ENCODE data around the gene SYNJ2. TPM values are rescaled to one million over a fixed set of nuclear protein-coding genes. Genes with fewer than 3 reads are reported as not detected.

SYNJ2 gene
- total and polyA plus RNA-seq, 2 donors (not counting 3 experiments of a cell fraction or from before 2014, with no cell fraction given) = 35.1 to 78.2 TPM

DNA sequence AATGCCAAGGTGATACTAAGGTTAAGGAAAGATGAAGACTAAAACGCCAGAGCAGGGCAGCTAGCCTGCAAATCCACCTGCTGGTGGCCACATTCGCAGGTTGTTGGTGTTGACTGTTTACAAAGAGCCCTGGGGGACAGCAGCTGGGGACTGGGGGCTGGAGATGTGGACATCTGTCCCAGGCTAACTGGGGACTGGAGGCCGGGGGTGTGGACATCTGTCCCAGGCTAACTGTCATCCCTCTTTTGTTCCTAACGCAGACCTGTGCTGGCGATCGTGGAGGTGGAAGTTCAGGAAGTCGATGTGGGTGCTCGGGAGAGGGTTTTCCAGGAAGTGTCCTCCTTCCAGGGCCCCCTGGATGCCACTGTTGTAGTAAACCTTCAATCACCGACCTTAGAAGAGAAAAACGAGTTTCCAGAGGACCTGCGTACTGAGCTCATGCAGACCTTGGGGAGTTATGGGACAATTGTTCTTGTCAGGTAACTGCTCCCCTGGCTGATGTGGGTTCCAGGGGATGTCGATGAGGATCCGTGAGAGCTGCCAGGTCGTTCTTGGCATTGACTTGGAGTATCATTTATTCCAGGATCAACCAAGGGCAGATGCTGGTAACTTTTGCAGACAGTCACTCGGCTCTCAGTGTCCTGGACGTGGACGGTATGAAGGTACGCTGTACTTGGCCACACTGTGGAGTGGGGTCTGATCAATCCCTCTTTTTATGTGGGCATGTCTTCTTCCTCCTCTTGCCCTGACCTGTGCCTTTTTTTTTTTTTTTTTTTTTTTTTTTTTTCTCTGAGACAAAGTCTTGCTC lies 99.4 kb downstream of the SYNJ2 start:
- intact Hi-C loops (cut with micrococcal nuclease) = no loop called here
- BruUV-seq (replicated peaks) = no TSS peak
- Histone ChIP-seq H3K9me3 (replicated peaks; ENCODE audit: control insufficient read depth, insufficient read depth, low read length) (no peaks in the 10 kb centered on the region), H3K27me3 (ENCODE audit: control insufficient read depth in 2 of 2, insufficient read depth in 2 of 2, low read length in 2 of 2) (no peaks in the 10 kb centered on the region), H3K4me2 (ENCODE audit: insufficient read depth, low read length) (no peak overlapping the region), H4K20me1 (replicated peaks; ENCODE audit: control insufficient read depth, extremely low read depth, insufficient read depth, low read length) (no peaks in the 10 kb centered on the region), H2AFZ (ENCODE audit: low read depth, low read length) (no peak overlapping the region), H3K27ac (ENCODE audit: insufficient read depth, low read depth, low read length) (no peak overlapping the region), H3K4me1 (ENCODE audit: control insufficient read depth, extremely low read depth, insufficient read depth, low read length) (peaks cover 6% of the 10 kb centered on the region), H3K9me1 (replicated peaks; ENCODE audit: control insufficient read depth, extremely low read depth, insufficient read depth, low read length) (no peaks in the 10 kb centered on the region), H3K79me2 (ENCODE audit: control insufficient read depth, insufficient read depth, low read length) (no peaks in the 10 kb centered on the region), H3K36me3 (ENCODE audit: control insufficient read depth in 2 of 2, extremely low read depth in 1 of 2, insufficient read depth in 2 of 2, low read length in 2 of 2) (peaks cover 47 to 48% of the 10 kb centered on the region in 2 experiments), H3K9ac (replicated peaks; ENCODE audit: extremely low read depth, insufficient read depth, low read length) (no peak overlapping the region), H3K4me3 (replicated peaks in 1 of 3; ENCODE audit: insufficient read depth in 1 of 3, low read depth in 1 of 3, low read length in 3 of 3) (no peak overlapping the region)
- ChIA-PET POLR2A (no interaction called here), CTCF (no interaction called here)
- no peak for TF ChIP-seq EZH2 (IDR thresholded peaks at IDR 0.05; ENCODE audit: borderline replicate concordance, low read depth, low read length, severe bottlenecking)
- no peak for TF ChIP-seq GATA2 (IDR thresholded peaks at IDR 0.05; ENCODE audit: insufficient read depth, insufficient read length, low read depth, low read length)
- TF ChIP-seq POLR2AphosphoS5 (IDR thresholded peaks at IDR 0.05; ENCODE audit: insufficient read depth, low read depth, low read length) = no peak
- TF ChIP-seq, protein P1, sequence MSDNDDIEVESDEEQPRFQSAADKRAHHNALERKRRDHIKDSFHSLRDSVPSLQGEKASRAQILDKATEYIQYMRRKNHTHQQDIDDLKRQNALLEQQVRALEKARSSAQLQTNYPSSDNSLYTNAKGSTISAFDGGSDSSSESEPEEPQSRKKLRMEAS (IDR thresholded peaks at IDR 0.05; ENCODE audit: insufficient read depth, insufficient read length) = no peak
- TF ChIP-seq MYC (IDR thresholded peaks at IDR 0.05; ENCODE audit: low read depth, low read length) = no peak
- no peak for TF ChIP-seq FOS (IDR thresholded peaks at IDR 0.05; ENCODE audit: borderline replicate concordance, insufficient read depth, low read length)
- TF ChIP-seq, protein P2, sequence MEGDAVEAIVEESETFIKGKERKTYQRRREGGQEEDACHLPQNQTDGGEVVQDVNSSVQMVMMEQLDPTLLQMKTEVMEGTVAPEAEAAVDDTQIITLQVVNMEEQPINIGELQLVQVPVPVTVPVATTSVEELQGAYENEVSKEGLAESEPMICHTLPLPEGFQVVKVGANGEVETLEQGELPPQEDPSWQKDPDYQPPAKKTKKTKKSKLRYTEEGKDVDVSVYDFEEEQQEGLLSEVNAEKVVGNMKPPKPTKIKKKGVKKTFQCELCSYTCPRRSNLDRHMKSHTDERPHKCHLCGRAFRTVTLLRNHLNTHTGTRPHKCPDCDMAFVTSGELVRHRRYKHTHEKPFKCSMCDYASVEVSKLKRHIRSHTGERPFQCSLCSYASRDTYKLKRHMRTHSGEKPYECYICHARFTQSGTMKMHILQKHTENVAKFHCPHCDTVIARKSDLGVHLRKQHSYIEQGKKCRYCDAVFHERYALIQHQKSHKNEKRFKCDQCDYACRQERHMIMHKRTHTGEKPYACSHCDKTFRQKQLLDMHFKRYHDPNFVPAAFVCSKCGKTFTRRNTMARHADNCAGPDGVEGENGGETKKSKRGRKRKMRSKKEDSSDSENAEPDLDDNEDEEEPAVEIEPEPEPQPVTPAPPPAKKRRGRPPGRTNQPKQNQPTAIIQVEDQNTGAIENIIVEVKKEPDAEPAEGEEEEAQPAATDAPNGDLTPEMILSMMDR (IDR thresholded peaks at IDR 0.05; ENCODE audit: extremely low read depth in 1 of 2, insufficient read depth in 1 of 2, low read depth in 1 of 2, low read length in 2 of 2) = no peak
- no peak for TF ChIP-seq JUN (IDR thresholded peaks at IDR 0.05; ENCODE audit: borderline replicate concordance, insufficient read depth, insufficient read length, low read depth)
- TF ChIP-seq POLR2A (IDR thresholded peaks at IDR 0.05; ENCODE audit: low read depth, low read length) = no peak
- dilution Hi-C loops (cut with MboI; ENCODE audit: extremely low pct_ligation_motif_present, low sequenced_read_pairs) = no loop called here
- no peak for FAIRE-seq
- DNase-seq (ENCODE audit: low read depth, low spot score) = no peak
